ENCODE results near the gene MZT1. TPM values are rescaled to one million over a fixed set of nuclear protein-coding genes. Genes with fewer than 3 reads are reported as not detected.
"Not testable (repeated sequence)": the region's sequence is repeated elsewhere in the genome, so short reads cannot be mapped to it uniquely, and the experiment has no call there.

The MZT1 gene
- polyA plus RNA-seq, 1 donor = 13.0 TPM

DNA sequence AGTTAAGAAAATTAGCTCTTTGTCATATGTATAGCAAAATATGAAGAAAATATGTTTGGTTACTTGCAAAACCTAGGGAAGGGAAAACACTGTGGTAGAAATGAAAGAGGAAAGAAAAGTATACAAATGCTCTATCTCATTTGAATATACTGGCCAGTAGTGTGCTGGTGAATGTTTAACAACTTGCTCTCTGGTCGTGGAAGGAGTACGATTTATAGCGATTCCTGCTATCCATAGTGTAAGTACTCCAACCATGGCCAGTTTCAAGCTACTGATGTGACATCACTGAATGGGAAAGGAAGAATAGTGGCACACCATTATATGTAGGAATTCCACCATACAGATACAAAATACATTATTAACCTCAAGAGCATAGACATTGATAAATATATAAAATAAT, 9.6 kb upstream of the MZT1 start:
- Histone ChIP-seq H3K27me3 (ENCODE audit: control insufficient read depth, insufficient read depth, low read length) (no peaks in the 10 kb centered on the region), H3K9me3 (ENCODE audit: control insufficient read depth, low read depth, low read length) (no peaks in the 10 kb centered on the region), H3K4me3 (ENCODE audit: low read length) (no peak overlapping the region), H3K36me3 (ENCODE audit: control insufficient read depth, insufficient read depth, low read length) (peaks cover 10% of the 10 kb centered on the region), H3K27ac (ENCODE audit: low read length) (no peak overlapping the region), H3K4me1 (ENCODE audit: control insufficient read depth, insufficient read depth, low read length) (no peaks in the 10 kb centered on the region)
- 50% methylated on average over 2 of the region's 3 CpGs for WGBS (ENCODE audit: insufficient coverage, low lambda C conversion rate)
- DNase-seq = peak in 1 of 2 donors; percentile 30

DNA sequence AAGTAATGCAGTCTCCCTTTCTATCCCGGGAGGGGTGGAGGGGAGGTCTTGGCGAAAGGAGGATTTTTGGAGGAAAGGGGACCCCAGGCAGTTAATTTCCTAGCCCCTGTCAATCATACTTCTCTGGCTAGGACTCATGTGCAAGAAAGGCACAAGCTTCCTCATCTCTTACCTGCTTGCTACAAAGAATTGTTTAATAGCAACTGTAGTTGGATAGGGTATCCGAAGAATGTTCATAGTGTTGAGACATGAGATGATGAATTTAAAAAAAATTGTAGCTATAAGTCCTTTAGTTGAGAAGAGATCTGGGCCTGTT, 819 bp upstream of the MZT1 start:
- no peak for DNase-seq
- no CpG with 5 or more reads among the region's 3 CpGs for WGBS (ENCODE audit: insufficient coverage, low lambda C conversion rate)
- no peaks in the 10 kb centered on the region for H3K4me1 ChIP-seq (ENCODE audit: control insufficient read depth, insufficient read depth, low read length)
- H3K36me3 ChIP-seq (ENCODE audit: control insufficient read depth, insufficient read depth, low read length) = peaks cover 3% of the 10 kb centered on the region
- H3K4me3 ChIP-seq (ENCODE audit: low read length) = peak overlapping the region; percentile 90
- H3K27me3 ChIP-seq (ENCODE audit: control insufficient read depth, insufficient read depth, low read length) = no peaks in the 10 kb centered on the region
- H3K27ac ChIP-seq (ENCODE audit: low read length) = no peak overlapping the region
- no peaks in the 10 kb centered on the region for H3K9me3 ChIP-seq (ENCODE audit: control insufficient read depth, low read depth, low read length)

DNA sequence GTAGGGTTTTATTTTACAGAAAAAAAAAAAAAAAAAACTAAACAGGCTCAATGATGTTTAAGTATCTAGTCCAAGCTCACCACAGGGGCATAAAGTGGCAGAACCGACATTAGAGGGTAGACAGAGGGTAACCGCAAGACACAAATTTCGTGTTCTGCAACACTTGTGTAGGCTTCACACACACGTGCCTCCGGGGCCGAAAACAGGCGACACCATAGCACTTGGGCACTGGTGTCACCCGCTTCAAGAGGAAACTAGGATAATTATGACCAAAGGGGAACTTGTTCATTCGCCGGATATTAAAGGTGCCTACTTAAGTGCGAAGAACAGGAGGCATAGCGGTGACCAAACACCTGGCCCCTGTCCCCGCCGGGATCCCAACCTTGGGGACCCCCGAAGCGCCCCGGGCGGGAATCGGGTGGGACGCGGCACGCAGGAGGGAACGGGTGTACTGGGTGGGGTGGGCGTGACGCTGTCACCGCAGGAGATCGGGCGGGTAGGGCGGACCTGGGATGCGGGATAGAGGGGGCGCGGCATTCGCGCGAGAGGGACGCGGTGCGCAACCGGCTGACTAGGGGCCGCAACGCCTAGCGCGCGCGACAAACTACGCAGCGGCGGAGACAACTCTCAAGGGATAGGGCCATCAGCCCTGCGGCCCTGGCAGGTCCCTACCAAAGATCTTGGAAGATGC, 558 bp downstream of the MZT1 start:
- peak overlapping the region; percentile 90 for H3K4me3 ChIP-seq (ENCODE audit: low read length)
- H3K27ac ChIP-seq (ENCODE audit: low read length) = peak overlapping the region; percentile 49
- H3K36me3 ChIP-seq (ENCODE audit: control insufficient read depth, insufficient read depth, low read length) = no peaks in the 10 kb centered on the region
- DNase-seq = no peak
- no peaks in the 10 kb centered on the region for H3K9me3 ChIP-seq (ENCODE audit: control insufficient read depth, low read depth, low read length)
- H3K4me1 ChIP-seq (ENCODE audit: control insufficient read depth, insufficient read depth, low read length) = no peaks in the 10 kb centered on the region
- no peaks in the 10 kb centered on the region for H3K27me3 ChIP-seq (ENCODE audit: control insufficient read depth, insufficient read depth, low read length)
- no CpG with 5 or more reads among the region's 49 CpGs for WGBS (ENCODE audit: insufficient coverage, low lambda C conversion rate)

DNA sequence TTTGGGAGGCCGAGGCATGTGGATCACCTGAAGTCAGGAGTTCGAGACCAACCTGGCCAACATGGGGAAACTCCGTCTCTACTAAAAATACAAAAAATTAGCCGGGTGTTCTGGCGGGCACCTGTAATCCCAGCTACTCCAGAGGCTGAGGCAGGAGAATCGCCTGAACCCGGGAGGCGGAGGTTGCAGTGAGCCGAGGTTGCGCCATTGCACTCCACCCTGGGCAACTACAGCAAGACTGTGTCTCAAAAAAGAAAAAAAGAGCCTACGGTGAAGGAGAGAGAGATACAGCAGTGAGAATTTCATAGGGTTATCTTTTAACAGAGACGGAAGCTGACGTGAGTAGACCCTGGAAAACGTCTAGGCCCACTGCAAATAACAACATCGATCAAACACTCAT, 1.2 kb downstream of the MZT1 start:
- H3K27ac ChIP-seq (ENCODE audit: low read length); H3K36me3 ChIP-seq (ENCODE audit: control insufficient read depth, insufficient read depth, low read length); H3K27me3 ChIP-seq (ENCODE audit: control insufficient read depth, insufficient read depth, low read length); H3K4me1 ChIP-seq (ENCODE audit: control insufficient read depth, insufficient read depth, low read length); H3K9me3 ChIP-seq (ENCODE audit: control insufficient read depth, low read depth, low read length); DNase-seq: not testable (repeated sequence)
- peak overlapping the region; percentile 90 for H3K4me3 ChIP-seq (ENCODE audit: low read length)
- 82% methylated on average over 9 of the region's 15 CpGs for WGBS (ENCODE audit: insufficient coverage, low lambda C conversion rate)

DNA sequence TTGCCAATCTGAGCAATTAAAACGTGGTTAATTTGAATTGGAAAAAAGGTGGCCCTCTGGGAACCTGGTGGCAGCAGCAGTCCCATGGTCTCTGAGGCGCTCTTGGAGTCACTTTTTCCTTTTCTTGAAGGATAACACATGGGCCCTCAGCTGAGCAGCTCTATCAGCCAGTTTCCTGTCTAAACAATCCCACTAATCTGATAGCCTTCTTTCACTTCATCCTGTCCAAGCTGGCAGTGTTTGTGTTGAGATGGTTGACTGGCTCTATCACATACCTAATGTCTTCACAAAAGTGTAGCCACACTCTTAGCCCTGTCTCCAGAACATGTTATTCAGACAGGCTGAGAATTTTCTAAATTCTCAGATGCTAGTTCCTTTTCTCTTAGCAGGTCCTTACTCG, 10.7 kb downstream of the MZT1 start:
- Histone ChIP-seq H3K36me3 (ENCODE audit: control insufficient read depth, insufficient read depth, low read length) (peaks cover 50% of the 10 kb centered on the region), H3K4me1 (ENCODE audit: control insufficient read depth, insufficient read depth, low read length) (no peaks in the 10 kb centered on the region), H3K27ac (ENCODE audit: low read length) (no peak overlapping the region), H3K9me3 (ENCODE audit: control insufficient read depth, low read depth, low read length) (peaks cover 4% of the 10 kb centered on the region), H3K4me3 (ENCODE audit: low read length) (no peak overlapping the region), H3K27me3 (ENCODE audit: control insufficient read depth, insufficient read depth, low read length) (no peaks in the 10 kb centered on the region)
- 94% methylated on average over 2 of the region's 3 CpGs for WGBS (ENCODE audit: insufficient coverage, low lambda C conversion rate)
- DNase-seq = no peak

DNA sequence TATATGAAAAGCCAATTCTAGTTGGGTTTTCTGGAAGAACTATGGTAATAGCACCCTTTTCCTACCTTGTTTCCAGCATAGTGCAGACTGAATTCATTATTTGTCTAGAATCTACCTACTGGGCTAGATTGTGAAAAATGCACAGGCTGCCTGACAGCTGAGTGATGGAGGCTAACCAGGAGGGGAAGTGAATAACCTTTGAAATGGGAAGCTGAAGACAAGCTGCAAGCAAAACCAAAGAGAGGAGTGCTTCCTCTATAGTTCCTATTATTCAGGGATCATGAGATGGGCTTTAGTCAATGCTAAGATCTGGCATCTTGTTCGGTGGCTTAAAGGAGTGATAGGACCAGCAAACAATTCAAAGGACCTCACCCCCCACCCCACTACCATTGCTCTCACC, 26.9 kb downstream of the MZT1 start:
- no peak overlapping the region for H3K27ac ChIP-seq (ENCODE audit: low read length)
- no peaks in the 10 kb centered on the region for H3K4me1 ChIP-seq (ENCODE audit: control insufficient read depth, insufficient read depth, low read length)
- H3K9me3 ChIP-seq (ENCODE audit: control insufficient read depth, low read depth, low read length) = no peaks in the 10 kb centered on the region
- no peaks in the 10 kb centered on the region for H3K27me3 ChIP-seq (ENCODE audit: control insufficient read depth, insufficient read depth, low read length)
- H3K36me3 ChIP-seq (ENCODE audit: control insufficient read depth, insufficient read depth, low read length) = no peaks in the 10 kb centered on the region
- H3K4me3 ChIP-seq (ENCODE audit: low read length) = no peak overlapping the region
- DNase-seq = no peak
- WGBS (ENCODE audit: insufficient coverage, low lambda C conversion rate) = no CpG with 5 or more reads among the region's 1 CpG

DNA sequence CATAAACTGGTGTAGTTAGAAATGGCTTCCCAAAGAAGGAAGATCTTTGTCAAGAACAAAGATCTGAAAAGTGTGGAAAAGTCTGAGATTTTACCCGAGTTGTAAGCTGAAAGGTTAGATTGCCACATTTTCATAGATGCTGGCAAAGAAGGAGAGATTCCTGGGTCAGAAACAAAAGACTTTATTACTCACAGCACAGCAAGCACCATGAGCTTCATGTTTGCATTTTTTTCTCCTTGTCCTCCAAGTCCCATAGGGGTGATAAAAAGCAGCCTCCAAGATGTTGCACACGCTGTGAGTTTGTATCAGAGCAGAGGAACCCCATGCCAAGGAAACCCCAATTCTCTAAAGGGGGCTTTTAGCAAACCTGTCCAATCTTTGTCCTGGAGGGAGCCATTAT, 29.3 kb downstream of the MZT1 start:
- H3K9me3 ChIP-seq (ENCODE audit: control insufficient read depth, low read depth, low read length) = peaks cover under 1% of the 10 kb centered on the region
- no peak overlapping the region for H3K4me3 ChIP-seq (ENCODE audit: low read length)
- no CpG with 5 or more reads among the region's 2 CpGs for WGBS (ENCODE audit: insufficient coverage, low lambda C conversion rate)

DNA sequence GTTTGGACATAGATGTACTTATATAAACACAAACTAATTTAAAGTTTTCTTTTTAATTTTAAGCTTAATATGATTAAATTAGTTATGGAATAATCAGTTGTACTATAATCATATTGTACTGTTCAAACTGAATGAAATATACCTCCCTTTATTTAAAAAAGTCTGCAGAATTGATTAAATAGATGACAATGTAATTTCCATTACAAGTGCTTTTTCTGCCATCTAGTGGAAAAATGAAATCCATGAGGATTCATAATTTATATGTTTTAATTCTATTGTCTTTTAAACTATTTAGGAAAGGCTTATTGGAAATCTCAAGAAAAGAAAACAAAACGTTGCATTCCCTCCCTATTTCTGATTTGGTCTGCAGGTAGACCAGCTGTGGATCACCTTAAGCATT, 30.9 kb downstream of the MZT1 start:
- DNase-seq = no peak
- H3K27me3 ChIP-seq (ENCODE audit: control insufficient read depth, insufficient read depth, low read length) = no peaks in the 10 kb centered on the region
- H3K36me3 ChIP-seq (ENCODE audit: control insufficient read depth, insufficient read depth, low read length) = no peaks in the 10 kb centered on the region
- no CpG with 5 or more reads among the region's 1 CpG for WGBS (ENCODE audit: insufficient coverage, low lambda C conversion rate)
- H3K27ac ChIP-seq (ENCODE audit: low read length) = no peak overlapping the region
- no peak overlapping the region for H3K4me3 ChIP-seq (ENCODE audit: low read length)
- H3K4me1 ChIP-seq (ENCODE audit: control insufficient read depth, insufficient read depth, low read length) = no peaks in the 10 kb centered on the region
- peaks cover 3% of the 10 kb centered on the region for H3K9me3 ChIP-seq (ENCODE audit: control insufficient read depth, low read depth, low read length)

More for the DNA sequence above, 29.3 kb downstream of the MZT1 start:
- no peak for DNase-seq
- H3K27ac ChIP-seq (ENCODE audit: low read length) = no peak overlapping the region
- H3K4me1 ChIP-seq (ENCODE audit: control insufficient read depth, insufficient read depth, low read length) = no peaks in the 10 kb centered on the region
- H3K36me3 ChIP-seq (ENCODE audit: control insufficient read depth, insufficient read depth, low read length) = no peaks in the 10 kb centered on the region
- H3K27me3 ChIP-seq (ENCODE audit: control insufficient read depth, insufficient read depth, low read length) = no peaks in the 10 kb centered on the region

DNA sequence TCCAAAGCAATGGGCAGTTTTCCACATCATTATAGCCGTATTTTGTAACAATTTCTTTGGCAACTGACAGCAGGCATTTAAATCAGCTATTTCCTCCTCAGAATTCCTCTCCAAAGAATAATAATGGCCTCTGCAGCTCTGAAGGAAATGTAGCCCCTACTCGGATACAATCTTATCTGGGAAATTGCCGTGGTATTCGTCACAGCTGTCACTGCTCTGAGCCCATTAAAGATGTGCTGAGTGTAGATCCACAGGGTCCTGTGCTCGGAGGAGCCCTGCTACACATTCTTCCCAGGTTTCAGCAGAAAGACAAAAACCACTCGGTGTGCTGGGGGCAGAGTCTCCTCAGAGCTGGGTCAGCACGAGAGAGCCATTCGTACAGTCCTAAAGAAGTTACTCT, 33.1 kb downstream of the MZT1 start:
- DNase-seq = no peak
- H3K9me3 ChIP-seq (ENCODE audit: control insufficient read depth, low read depth, low read length) = peaks cover 3% of the 10 kb centered on the region
- no peaks in the 10 kb centered on the region for H3K27me3 ChIP-seq (ENCODE audit: control insufficient read depth, insufficient read depth, low read length)
- no CpG with 5 or more reads among the region's 8 CpGs for WGBS (ENCODE audit: insufficient coverage, low lambda C conversion rate)
- H3K4me1 ChIP-seq (ENCODE audit: control insufficient read depth, insufficient read depth, low read length) = no peaks in the 10 kb centered on the region
- H3K4me3 ChIP-seq (ENCODE audit: low read length) = no peak overlapping the region
- no peak overlapping the region for H3K27ac ChIP-seq (ENCODE audit: low read length)
- H3K36me3 ChIP-seq (ENCODE audit: control insufficient read depth, insufficient read depth, low read length) = no peaks in the 10 kb centered on the region

DNA sequence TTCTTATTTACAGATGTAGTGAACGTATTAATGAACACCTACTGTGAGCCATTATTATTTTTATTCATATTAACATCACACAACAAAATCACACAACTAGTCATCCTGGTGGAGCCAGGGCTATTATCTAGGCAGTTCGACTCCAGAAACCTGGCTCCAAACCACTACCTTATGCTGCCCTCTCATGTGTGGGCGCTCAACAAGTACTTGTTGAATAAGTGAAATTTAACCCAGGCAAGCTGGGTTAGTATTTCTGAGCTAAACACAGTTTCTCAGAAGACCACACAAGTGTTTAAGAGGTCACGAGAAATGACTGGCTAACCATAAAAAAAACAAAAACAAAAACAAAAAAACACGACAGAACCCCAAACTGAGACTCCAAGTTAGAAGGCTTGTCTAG, 33.6 kb downstream of the MZT1 start:
- H3K27ac ChIP-seq (ENCODE audit: low read length) = no peak overlapping the region
- no peak for DNase-seq
- H3K27me3 ChIP-seq (ENCODE audit: control insufficient read depth, insufficient read depth, low read length) = no peaks in the 10 kb centered on the region
- H3K4me1 ChIP-seq (ENCODE audit: control insufficient read depth, insufficient read depth, low read length) = no peaks in the 10 kb centered on the region
- no peaks in the 10 kb centered on the region for H3K36me3 ChIP-seq (ENCODE audit: control insufficient read depth, insufficient read depth, low read length)
- no peak overlapping the region for H3K4me3 ChIP-seq (ENCODE audit: low read length)
- H3K9me3 ChIP-seq (ENCODE audit: control insufficient read depth, low read depth, low read length) = peaks cover 3% of the 10 kb centered on the region
- WGBS (ENCODE audit: insufficient coverage, low lambda C conversion rate) = 68% methylated on average over 2 of the region's 5 CpGs

DNA sequence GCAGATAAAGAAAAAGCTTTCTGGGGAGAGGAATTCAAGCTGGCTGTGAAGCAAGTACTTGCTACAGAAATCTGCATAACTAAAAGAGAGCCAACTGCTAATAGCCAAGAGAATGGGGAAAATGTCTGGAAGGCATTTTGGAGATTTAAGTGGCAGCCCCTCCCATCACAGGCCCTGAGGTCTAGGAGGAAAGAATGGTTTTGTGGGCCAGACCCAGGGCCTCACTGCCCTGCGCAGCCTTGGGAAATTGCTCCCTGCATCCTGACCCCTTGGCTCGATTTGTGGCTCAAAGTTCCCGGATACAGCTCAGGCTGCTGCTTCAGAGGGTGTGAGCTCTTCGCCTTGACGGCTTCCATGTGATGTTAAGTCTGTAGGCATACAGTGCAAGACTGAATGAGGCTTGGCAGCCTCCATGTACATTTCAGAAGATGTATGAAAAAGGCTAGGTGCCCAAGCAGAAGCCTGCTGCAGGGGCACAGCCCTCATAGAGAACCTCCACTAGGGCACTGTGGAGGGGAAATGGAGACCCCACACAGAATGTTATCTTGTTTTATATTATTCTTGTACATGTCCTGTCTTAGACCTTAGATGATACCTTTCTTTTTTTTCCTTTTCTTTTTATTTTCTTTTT, 34.4 kb downstream of the MZT1 start:
- no peak for DNase-seq
- H3K36me3 ChIP-seq (ENCODE audit: control insufficient read depth, insufficient read depth, low read length) = no peaks in the 10 kb centered on the region
- H3K27me3 ChIP-seq (ENCODE audit: control insufficient read depth, insufficient read depth, low read length) = no peaks in the 10 kb centered on the region
- WGBS (ENCODE audit: insufficient coverage, low lambda C conversion rate) = no CpG with 5 or more reads among the region's 5 CpGs
- H3K4me1 ChIP-seq (ENCODE audit: control insufficient read depth, insufficient read depth, low read length) = no peaks in the 10 kb centered on the region
- H3K27ac ChIP-seq (ENCODE audit: low read length) = no peak overlapping the region
- H3K9me3 ChIP-seq (ENCODE audit: control insufficient read depth, low read depth, low read length) = peaks cover 3% of the 10 kb centered on the region
- no peak overlapping the region for H3K4me3 ChIP-seq (ENCODE audit: low read length)
